NCI-H446 (cell line): ENCODE measurements around the gene SLC25A21.
"Not testable (repeated sequence)": the region's sequence is repeated elsewhere in the genome, so short reads cannot be mapped to it uniquely, and the experiment has no call there.

Source experiments
- DNase-seq, 2 experiments: peaks; one replicate each; lab custom pipeline; 2025; lab: John Stamatoyannopoulos, UW

The SLC25A21 gene

DNA sequence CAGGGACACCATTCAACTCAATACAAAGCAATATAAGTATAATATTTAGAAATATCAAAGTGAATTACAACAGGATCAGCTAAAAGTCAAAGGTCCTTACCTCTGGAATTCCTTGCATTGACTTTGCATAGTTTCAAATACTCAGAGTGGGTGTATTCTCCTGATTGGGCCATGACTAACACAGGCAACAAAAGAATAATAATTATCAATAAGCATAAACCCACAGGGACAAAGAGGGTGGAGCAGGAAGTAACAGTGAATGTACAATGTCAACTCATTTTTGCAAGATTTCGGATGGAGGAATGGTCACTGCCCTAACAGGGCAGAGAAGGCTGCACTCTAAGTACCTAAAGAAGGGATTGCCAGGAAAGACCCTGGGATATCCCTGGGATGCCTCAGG lies 303.3 kb downstream of the SLC25A21 start:
- DNase-seq: no peak

- DNase-seq: no peak
These were observed 305.5 kb downstream of the SLC25A21 start for GRCh38 chr14:36866867-36867266.

GRCh38 chr14:36863271-36863670 lies 309.1 kb downstream of the SLC25A21 start:
- no peak for DNase-seq

DNA sequence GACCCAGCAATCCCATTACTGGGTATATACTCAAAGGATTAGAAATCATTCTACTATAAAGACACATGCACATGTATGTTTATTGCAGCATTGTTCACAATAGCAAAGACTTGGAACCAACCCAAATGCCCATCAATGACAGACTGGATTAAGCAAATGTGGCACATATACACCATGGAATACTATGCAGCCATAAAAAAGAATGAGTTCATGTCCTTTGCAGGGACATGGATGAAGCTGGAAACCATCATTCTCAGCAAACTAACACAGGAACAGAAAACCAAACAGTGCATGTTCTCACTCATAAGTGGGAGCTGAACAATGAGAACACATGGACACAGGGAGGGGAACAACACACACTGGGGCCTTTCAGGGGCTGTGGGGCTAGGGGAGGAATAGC lies 310.2 kb downstream of the SLC25A21 start:
- DNase-seq: not testable (repeated sequence)

DNA sequence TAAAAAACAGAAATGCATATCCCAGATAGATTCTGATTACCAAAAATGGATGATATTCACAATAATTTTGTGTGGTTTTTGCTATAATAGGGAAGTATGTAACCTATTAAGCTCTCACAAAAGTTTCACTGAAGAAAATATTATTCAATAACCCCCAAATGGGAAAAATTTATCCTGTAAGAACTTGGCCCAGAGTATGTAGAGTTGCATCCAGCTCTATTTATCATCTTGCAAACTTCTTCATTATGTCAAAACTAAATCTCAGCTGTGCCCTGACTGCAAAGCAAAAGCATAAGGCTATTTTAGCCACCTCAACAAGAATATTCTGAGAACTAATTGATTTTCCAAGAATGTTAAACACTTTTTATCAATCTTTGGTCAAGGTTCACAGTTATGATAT lies 311.6 kb downstream of the SLC25A21 start:
- no peak for DNase-seq

DNA sequence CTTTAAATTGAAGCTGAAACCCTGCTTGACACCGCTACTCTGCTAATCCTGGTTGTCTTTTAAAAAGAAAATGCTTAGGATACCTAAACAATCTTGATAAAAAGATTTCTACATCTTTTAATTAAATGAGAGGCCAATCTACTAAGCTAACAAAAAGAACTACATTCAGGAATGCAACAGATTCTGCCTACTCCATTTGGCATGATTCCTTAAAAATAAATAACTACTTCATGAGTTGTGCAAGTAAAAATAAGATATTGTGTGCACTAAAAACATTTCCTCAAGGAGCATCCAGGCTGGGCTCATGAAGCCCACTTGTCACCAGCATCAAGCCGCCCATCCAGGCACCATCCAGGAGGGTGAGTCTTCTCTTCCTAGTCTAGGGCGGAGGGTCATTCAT lies 313.3 kb downstream of the SLC25A21 start:
- no peak for DNase-seq

GRCh38 chr14:36857842-36858445 lies 314.5 kb downstream of the SLC25A21 start:
- no peak for DNase-seq

GRCh38 chr14:36857136-36857535 lies 315.3 kb downstream of the SLC25A21 start:
- DNase-seq: no peak

GRCh38 chr14:36856095-36856878 lies 316.1 kb downstream of the SLC25A21 start:
- DNase-seq: no peak

GRCh38 chr14:36855396-36855795 lies 317.0 kb downstream of the SLC25A21 start:
- no peak for DNase-seq

DNA sequence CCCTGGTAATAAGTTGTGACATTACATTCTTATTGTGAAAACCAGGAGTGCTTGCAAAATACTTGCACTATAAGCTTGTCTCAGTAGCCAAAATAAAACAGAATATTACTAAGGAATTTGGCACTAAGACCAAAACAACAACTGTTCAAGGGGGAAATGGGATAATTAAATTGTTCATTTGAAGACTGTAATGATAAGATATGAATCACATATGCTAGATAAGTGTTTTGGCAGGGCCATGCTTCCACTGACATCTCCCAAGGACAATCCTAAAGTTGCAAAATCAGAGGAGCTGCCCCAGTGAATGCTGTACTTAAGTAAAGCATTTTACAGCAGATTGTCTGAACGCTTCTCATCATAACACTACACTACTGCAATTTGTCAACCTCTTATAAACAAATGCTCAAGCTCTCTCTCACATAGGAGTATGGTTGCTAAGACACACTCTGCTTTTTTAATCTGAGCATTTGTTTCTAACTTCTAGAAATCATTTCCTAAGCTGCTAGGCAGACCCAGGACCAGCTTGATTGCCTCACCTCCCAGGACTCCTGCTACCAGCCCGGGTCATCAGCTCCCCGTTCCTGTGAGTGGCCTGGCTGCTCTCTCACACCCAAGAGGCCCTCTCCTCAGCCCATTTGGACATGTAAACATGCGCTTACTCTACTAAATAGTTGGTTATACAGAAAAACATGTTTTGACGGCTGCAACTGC lies 319.3 kb downstream of the SLC25A21 start:
- no peak for DNase-seq

DNA sequence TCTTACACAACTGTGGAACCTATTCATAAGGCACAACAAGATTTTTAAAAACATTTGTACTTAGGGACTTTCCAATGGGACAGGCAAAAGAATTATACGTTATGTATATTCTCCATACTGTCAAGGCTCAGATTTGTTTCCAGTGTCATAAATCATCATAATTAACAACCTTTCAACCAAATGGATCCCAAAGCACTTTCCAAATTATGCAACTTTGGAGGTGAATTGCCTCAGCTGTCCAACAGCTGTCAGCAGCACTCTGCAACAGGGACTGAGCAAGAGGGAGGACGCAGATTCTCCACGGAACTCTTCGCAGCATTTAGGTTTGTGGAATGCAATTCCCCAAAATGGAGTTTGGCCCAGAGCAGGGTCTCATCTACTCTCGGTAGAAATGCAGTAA lies 324.2 kb downstream of the SLC25A21 start:
- no peak for DNase-seq

- no peak for DNase-seq
These were observed 325.0 kb downstream of the SLC25A21 start for GRCh38 chr14:36847366-36847765.

DNA sequence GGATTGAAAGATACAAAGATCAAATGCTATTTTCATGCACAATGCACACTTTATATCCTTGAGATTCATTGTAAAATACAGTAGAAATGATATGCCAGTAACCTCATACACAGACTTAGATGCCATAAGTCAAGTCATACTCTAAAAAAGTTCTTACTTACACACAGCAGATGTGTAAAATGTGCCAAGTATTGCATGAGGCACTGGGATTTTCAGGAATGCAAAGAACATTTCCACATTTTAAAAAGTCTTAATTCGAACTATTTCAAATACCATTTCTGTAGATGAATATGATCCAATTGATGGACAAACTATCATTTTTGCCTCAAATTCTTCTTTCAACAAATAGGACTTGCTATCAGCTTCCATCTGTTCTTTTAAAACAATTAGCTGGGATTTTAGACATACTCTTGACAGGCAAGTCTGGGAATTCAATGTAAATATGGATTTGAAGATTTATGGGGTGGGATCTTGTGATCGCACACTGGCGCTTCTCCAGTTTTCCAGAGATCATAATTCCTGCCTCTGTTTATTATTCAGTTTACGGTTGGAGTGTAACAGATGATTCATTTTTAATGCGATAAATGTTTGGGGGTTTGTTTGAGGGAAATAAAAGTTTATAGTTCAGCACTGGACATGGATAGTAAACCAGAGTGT lies 326.9 kb downstream of the SLC25A21 start:
- no peak for DNase-seq

DNA sequence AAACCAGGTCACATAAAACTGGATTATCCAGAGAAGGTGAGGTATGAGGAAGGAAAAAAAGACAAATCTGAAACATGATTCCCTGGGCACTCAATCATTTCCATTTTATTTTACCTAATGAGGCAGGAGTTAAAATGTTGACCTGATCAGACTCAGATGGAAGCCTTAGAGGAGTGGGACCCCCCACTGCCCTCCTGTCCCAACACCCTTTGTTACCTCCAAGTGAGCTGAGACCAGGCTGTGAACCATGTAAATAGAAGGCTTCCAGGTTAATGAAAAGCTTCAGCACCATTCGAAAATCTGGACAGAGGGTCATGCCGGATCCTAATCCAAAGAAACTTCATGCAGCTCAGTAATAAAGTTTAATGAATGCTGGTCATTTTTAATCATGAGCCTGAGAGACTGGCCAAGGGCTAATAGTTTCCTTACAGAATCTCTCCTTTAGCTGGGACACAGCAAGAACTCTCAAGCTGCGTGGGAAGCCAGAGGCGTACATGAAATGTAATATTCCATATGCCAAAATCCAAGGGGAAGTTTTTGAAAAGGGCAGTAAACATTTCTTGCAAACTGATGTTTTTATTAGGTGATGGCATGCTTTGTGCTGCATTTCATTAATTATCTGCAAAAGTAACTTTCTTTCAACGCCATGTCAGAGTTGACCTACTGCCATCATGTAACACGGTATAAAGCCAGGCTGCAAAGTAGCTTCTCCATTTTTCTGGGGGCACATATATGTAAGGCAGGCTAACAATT lies 327.8 kb downstream of the SLC25A21 start:
- no peak for DNase-seq

GRCh38 chr14:36843410-36843809 lies 329.0 kb downstream of the SLC25A21 start:
- no peak for DNase-seq

GRCh38 chr14:36835128-36835527 lies 337.3 kb downstream of the SLC25A21 start:
- DNase-seq: no peak

DNA sequence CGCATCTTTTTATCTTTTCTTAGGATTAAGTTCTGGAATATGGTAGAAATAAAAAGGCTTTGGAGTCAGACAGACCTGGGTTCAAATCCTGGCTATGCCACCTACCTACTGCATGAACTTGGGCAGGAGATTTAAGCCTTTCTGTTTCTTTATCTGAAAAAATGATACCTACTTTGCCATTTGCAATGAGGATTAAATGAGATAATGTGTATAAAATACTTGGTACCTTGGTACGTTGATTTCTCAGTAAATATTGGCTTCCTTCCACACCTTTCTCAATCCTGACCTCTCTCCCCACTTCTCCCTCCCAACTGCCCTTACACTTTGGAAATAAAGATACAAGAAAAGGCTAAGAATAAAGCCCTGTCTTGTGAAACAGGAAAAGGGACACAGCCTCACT lies 338.1 kb downstream of the SLC25A21 start:
- no peak for DNase-seq

GRCh38 chr14:36829547-36829946 lies 342.9 kb downstream of the SLC25A21 start:
- no peak for DNase-seq

DNA sequence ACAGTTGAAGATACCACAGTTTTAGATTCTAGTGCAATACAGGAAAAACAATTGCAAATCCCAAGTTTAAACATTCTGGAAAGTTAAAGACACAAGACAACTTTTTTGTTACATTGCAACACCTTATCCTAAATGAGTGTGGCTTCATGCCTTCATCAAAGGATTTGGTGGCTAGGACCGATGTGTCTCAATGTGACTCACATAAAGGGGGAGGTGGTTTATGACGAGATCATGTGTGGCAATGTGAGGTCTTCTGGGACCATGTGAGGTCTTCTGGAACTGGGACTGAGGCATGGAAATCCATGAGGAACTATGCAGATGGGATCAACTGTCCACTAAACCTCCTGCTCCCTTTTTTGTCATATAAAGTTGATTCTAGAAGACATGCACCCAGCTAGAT lies 344.5 kb downstream of the SLC25A21 start:
- DNase-seq: no peak

GRCh38 chr14:36826614-36827013 lies 345.8 kb downstream of the SLC25A21 start:
- DNase-seq: no peak

GRCh38 chr14:36824854-36825253 lies 347.6 kb downstream of the SLC25A21 start:
- no peak for DNase-seq
